NCI-H1930 (cell line): ENCODE results near the gene TNF.
"Not testable (repeated sequence)": the region's sequence is repeated elsewhere in the genome, so short reads cannot be mapped to it uniquely, and the experiment has no call there.

Experiments used
- DNase-seq, 2 experiments: peaks; one replicate each; lab custom pipeline; 2025; lab: John Stamatoyannopoulos, UW

TNF gene

DNA sequence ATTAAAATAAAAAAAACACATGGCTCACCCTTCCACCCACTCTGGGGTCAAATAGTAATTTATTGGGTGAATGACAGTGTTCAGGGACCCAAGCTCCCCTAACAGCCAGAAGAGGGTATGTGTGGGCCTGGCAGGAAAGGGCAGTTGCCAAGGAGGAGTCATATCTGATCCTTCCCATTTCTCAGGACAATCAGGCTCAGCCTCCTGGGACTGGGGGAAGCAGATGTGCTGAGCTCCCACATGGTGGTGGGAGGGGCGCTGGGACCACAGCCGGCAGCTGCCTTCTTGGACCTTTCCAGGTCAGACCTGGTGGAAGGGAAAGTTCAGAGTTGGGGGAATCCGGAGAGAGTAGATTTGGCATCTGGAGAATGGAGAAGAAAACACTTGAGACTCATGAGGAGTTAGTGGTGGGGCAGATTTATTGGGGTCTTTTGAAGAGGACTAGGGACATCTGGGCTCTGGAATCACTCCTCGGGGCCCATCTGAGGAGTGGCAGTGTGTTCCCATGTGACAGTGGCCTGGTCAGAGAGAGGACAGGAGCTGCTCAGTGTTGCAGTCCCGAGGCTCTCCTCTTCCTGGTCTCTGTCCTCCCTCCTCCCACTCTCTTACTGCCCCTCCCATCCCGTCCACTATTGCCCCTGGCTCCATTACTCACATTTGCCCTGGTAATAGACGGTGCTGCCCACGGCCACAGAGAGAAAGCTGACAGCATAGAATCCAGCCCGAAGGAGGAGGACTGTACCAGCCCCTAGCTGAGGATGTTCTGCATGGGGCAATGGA is 13.7 kb downstream of the TNF start:
- no peak for DNase-seq

DNA sequence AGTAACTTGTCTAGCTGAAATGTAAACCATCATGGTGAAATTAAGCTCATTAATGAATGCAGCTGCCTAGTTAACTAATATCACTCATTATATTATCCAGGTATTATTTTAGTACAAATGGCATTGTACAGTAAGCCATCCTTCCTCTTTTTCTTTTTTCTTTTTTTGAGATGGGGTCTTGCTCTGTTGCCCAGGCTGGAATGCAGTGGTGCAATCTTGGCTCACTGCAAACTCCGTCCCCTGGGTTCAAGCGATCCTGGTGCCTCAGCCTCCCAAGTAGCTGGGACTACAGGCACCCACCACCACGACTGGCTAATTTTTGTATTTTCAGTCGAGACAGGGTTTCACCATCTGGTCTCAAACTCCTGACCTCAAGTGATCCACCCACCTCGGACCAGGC is 15.3 kb downstream of the TNF start:
- not testable (repeated sequence) for DNase-seq

DNA sequence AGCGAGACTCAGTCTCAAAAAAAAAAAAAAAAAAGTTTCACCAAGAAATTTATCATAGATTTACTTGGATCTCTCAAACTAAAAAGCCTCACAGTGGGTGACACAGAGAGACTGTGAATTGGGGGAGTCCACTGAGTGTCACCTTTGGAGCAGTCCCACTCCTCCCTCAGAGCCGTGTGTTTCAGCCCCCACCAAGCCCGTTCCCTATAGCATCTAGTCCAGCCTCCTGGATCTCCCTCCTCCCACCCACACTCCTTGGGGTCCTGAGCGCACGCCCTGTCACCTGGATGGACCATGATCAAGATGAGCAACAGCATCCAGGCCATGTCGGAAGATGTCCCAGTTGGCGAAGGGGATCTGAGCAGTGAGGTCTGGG is 17.0 kb downstream of the TNF start:
- DNase-seq, result no peak

DNA sequence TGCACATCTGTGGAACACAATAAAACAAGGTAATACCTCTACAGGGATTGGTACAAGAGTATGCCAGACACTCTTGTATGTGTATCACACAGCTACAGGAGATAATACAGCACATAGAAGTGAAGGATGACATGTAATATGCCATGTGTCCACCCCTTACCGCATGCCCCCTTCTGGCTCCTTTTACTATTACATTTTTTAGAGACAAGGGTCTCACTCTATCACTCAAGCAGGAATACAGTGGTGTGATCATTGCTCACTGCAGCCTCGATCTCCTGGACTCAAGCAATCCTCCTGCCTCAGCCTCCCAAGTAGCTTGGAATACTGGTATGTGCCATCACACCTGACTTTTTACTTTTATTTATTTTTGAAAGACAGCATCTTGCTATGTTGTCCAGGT is 21.6 kb downstream of the TNF start:
- DNase-seq, result no peak

DNA sequence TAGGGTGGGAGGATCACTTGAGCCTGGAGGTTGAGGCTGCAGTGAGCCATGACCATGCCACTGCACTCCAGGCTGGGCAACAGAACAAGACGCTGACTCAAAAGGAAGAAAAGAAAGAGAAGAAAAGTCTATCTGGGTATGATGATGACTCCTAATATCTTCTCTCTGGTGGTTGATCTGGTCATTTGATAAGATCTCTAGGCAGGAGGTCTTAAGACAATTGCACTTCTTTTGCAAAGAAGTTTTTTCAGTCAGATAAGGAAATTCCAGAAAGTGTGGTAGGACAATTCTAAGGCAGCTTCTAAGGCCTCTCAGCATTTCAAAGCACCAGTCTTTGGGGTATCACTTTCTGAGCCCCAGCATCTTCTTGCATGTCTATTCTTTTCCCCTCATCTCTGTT is 32.0 kb downstream of the TNF start:
- no peak for DNase-seq

DNA sequence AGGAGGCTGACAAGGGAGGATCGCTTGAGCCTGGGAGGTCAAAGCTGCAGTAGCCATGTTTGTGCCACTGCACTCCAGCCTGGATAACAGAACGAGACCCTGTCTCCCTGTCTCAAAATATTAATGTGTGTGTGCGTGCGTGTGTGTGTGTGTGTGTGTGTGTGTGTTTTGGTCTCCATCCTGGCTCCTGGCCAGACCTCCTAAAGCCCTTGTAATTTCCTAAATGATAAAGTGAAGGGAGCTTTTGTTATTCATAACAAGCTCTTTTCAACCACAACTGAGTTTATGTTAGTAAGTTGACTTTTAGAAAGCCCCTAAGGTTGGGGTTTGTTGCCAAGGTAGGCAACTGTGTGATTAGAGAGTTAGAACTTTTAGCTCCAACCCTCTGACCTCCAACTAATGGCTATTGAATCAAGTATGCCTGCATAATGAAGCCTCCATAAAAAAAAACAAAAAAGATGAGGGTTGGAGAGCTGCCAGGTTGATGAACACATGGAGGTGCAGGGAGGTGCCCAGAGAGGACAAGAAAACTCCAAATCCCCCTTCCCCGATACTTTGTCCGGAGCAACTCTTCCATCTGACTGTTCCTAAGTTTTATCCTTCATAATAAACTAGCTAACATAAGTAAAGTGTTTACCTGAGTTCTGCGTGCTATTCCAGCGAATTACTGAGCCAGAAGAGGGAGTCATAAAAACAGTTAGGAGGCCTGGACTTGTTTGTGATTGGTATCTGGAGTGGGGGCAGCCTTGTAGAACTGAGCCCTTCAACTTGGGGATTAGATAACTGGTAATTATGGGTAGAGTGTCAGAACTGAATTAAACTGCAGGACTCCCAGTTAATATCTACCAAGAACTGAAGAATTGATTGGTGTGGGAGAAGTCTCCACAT is 34.4 kb downstream of the TNF start:
- DNase-seq, result no peak

DNA sequence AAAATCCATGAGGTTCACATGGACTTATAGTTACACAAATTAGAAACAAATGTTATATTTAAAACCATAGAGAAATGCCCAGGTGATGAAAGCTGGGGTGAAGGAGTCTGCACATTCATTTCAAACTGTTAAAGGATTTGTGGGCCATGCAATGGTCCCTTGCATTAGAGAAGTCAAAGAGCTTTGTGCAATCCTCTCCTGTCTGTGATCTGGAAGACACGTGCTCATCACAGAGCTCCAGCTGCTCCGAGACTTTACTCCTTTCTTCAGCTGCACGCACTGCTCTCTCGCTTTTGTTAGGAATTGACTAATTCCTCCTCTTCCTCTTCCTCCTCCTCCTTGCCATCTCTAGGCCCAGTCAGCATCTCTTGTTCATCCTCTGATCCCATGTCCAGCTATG is 35.6 kb downstream of the TNF start:
- no peak for DNase-seq

DNA sequence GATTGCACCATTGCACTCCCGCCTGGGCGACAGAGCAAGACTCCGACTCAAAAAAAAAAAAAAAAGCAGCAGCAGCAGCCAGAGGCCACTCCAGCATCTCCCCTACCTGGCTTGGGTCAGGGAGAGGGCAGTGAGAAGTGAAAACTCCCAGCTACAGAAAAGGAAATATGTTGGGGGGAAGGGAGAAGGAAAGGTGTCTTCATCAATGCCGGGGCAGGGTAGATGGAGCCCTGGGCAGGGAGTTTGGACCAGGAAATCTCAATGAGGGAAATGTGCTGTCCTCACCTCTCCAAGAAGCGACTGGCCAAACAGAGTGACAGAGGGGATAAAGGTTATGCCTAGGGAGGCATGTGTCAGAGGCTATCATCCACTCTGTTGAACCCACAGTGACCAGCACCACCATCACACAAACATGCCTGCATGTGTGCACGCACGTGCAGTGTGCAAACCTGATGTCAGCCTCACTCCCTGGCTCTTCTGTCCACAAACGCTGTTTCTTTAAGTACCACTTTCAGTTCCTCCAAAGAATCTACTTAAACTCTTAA is 38.8 kb downstream of the TNF start:
- DNase-seq, result no peak

DNA sequence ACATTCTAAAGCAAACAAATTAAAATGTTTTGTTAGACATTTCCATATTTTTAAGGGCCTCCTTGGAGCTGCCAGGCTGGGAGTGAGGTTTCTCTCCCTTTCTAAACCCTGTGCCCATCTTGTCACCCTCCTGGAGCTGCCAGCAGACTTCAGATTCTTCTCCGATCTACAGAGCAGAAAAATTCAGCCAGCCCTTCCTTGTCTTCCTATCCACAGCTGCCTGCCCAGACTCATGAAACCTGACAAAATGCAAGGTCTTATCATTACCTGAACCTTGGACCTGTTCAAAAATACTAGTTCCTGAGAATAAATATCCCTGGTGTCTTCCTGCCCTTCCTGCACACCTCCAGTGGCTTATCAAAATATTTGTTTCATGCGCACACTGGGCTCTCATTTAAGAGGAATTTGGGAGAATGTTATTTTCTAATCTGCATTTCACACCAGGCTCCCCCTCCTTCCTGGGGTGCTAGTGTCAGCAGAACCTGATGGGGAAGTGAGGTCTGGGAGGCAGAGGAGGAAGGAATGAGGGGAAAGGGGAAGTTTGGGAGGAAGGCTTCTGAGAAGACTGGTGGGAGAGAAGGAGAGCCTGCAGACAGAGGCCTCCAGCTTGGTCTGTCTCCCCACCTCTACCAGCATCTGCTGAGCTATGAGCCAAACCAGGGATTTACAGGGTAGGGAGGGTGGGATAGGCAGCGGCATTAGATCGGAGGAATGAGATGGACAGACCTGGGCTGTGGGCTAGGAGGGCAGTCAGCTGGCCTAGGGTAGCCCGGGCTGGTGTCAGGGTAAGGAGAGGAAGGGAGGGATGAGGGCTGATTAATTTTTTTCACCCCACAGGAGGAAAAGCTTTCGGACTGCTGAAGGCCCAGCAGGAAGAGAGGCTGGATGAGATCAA is 39.6 kb downstream of the TNF start, which contains the start of gene AIF1:
Gene AIF1, plus strand, starts transcription at position 551 of the 895 bp plus-strand sequence. Its CDS starts 96 bp downstream, at position 647.
- no peak for DNase-seq

DNA sequence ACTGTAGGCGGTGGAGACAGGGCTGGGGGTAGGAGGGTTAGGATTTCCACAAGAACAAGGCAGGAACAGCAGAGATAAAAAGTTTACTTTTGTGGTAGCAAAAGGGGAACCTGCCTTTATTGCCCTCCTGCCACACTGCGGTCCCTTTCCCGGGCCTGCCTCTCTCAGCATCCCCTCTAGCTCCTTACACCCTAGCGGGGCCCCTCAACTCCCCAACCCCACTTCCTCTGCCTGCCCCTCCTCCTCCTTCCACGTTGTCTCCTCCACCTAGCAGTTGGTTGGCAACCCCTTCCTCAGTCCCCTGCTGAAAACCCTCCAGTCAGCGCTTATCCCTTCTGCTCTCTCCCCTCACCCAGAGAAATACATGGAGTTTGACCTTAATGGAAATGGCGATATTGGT is 40.4 kb downstream of the TNF start:
- no peak for DNase-seq

DNA sequence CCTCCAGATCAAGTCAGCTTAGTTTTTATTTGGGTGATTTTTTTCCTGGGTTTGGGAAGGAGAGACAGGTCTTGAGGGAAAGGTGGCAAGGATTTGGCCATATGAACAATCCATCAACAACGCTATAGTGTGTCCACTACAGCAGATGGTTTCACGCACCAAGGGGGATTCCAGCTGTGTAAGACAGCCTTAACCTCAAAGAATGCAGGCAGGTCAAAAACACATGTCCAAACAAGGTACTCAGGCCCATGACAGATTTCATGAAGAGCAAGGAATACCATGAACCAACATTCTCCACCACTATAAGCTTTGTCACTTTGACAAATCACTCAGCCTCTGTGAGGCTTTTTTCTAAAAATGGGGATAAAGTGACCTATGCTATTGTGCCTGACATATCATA is 41.6 kb downstream of the TNF start:
- no peak for DNase-seq

DNA sequence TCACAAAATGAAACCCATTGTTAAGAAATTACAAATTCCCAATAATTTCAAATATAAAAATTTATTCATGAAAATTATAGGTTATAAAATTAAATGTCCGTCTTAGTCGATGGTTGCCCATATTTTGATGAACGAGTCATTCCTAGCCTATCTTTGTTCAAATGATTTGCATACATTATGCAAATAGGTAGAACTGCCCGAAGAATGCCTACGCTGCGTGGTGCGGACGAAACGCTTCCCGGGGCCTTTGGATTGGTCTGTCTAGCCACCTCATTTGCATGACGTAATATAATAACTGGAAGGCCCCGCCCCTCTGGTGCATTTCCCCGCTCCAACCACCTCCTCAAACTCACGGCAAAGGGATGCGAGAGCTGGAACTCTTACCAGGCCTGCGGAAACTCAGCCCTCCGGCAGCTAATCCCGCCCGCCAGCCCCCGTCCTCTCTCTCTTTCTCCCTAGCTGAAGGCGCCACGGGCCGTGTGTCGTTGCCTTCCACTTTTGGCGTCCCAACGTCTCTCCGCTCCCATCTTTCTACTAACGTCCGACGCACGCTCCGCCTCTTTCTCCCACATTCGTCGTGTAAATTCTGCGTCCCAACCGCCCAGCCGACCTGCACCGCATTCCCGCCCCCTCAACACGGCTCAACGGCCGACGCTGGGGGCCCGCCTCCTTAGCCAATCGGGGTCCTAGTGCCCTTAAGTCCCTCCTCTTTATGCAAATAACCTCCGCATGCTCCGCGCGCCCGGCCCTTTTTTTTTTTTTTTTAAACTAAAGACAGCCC is 44.6 kb downstream of the TNF start:
- DNase-seq, result peak; percentile 98 to 100

DNA sequence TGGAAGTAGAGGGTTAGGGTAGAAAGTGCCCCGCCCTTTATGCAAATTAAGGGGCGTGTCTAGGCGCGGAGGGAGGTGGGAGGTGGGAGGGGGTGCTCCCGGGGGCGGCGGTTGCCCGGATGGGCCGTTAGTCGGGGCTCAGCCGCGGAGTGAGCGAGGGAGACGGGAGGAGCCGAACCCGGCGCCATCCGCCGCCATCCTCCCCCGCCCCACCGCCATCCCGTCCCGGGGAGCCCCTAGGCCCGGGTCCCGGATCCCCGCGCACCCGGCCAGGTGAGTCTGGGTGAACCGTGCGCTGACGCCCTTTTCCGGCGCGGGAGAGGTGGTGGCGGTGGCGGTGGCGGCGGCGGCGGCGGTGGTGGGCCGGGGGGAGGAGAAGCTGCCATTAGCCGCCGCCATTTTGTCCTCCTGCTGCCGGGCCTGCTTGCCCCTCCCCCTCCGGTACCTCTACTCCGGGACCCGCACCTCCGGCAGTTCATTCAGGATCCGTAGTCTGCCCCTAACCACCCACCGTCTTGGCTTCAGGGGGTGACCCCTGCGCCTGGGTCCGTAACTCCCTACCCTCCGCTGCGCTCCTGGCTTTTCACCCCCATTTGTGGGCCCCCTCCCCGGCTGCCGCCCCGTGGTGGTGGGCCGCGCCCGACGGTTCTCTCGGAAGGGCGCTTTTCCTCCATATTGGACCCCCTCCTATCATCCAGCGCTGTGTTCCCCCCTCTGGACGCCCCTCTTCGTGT is 45.4 kb downstream of the TNF start, which contains the start of gene PRRC2A:
Gene PRRC2A, plus strand, starts transcription at position 130 of the 734 bp plus-strand sequence. CDS start 2,075 bp downstream, outside the sequence.
- DNase-seq, result peak; percentile 74 to 100

DNA sequence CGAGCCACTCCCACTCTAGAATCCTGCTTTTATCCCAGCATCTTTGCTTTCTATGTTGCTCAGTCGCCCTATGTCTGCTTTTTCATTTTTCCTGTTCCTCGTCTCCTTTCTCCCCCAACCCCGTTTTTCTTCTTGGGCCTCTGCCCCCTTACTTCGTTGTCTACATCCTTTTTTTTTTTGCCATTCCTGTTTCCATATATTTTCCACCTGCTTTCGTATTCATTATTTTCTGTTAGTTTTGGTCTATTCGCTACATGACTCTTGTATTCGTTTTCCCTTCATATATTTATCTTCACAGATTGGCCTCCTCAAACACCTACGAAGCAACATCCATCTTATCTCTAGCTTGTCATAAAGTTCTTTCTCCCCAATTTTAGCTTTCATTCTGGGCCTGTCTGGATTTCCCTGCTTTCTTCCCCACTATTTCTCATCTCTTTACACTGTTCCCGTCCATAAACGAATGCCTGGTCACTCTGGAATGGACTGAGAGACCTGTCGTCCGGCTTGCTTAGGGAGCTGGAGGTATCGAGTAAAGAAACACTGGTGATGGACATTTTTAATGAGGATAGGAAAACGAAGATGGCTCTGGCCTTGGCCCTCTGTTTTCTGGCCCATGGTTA is 46.1 kb downstream of the TNF start:
- DNase-seq, result no peak

DNA sequence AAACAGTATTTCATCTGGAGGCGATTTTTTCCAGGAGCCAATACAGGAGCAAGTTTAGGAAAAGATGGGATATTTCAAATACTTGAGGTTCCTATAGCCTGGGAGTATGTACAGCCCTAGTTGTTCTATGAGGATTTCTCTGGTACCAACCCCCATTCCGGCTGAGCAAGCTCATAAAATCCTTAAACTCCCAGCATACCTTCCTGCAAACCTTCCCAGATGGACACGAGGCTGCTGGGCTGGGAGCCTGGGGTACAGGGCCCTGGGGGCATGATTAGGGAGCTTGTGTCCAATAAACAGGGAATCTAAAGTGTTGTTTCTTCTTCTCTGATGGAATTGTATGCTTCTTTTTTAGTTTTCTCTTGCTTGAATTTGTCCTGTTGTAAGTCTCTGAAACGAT is 46.6 kb downstream of the TNF start:
- no peak for DNase-seq

DNA sequence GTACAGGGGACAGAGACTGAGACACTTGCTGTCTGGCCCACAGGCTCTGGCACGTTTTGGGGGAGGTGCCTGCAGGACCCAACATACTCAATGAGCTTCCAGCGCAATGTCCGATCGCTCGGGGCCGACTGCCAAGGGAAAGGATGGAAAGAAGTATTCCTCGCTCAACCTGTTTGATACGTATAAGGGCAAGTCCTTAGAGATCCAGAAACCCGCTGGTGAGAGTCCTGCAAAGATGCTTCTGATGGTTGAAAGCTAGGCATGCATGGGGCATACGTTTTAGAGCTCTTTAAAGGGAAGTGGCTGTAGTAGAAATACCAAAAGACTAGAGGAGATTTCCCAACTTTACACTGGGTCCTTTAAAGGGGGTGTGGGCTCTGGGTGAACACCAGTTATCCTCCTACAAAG is 47.3 kb downstream of the TNF start:
- DNase-seq, result no peak

DNA sequence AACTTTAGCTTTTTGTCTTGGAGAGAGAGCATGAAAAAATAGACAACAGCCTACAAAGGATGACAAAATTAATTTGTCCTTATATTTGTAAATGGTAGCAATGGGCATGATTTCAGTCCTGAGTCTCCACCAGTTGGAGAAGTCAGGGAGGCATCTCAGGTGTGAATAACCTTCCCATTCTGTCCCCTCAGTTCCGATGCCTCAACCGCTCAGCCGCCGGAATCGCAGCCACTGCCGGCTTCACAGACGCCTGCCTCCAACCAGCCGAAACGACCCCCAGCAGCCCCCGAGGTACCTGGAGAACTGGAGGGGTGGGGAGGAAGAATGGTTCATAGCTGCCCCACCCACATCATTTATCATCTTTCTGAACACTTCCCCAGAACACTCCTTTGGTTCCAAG is 48.7 kb downstream of the TNF start:
- DNase-seq, result no peak

DNA sequence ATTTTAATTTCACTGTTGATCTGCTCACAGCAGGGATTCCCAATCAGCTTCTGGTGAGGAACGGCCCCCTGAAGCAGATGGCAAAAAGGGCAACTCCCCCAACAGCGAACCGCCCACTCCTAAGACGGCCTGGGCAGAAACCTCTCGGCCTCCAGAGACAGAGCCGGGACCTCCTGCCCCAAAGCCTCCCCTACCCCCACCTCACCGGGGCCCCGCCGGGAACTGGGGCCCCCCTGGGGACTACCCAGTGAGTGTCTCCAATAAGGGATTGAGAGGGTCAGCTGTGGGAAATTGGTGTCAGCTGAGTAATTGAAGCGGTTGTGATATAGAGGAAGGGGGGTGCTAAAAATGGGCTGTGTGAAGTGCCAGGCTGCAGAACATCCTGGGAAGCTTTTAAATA is 51.6 kb downstream of the TNF start:
- DNase-seq, result no peak

DNA sequence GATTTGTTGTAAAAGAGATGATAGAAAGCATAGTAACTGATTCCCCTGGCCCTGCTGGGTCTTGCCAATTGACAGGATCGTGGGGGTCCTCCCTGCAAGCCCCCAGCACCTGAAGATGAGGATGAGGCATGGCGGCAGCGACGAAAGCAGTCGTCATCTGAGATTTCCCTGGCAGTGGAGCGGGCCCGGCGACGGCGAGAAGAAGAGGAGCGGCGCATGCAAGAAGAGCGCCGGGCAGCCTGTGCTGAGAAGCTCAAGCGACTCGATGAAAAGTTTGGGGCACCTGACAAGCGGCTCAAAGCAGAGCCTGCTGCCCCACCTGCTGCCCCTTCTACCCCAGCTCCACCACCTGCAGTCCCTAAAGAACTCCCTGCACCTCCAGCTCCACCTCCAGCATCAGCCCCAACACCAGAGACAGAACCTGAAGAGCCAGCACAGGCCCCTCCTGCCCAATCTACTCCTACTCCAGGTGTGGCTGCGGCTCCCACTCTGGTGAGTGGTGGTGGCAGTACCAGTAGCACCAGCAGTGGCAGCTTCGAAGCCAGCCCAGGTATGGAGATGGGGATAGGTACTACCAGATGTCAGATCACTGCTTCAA is 52.4 kb downstream of the TNF start:
- DNase-seq, result no peak
